DMS 273 (cell line): ENCODE results near the gene CIAPIN1.
A peak's percentile ranks its signal among the peaks of the same experiment; 100 is the strongest.

Experiments used
- DNase-seq: peaks from one replicate; lab custom pipeline; 2025; ENCODE audit not compliant: unreplicated experiment; lab: John Stamatoyannopoulos, UW

The CIAPIN1 gene

DNA sequence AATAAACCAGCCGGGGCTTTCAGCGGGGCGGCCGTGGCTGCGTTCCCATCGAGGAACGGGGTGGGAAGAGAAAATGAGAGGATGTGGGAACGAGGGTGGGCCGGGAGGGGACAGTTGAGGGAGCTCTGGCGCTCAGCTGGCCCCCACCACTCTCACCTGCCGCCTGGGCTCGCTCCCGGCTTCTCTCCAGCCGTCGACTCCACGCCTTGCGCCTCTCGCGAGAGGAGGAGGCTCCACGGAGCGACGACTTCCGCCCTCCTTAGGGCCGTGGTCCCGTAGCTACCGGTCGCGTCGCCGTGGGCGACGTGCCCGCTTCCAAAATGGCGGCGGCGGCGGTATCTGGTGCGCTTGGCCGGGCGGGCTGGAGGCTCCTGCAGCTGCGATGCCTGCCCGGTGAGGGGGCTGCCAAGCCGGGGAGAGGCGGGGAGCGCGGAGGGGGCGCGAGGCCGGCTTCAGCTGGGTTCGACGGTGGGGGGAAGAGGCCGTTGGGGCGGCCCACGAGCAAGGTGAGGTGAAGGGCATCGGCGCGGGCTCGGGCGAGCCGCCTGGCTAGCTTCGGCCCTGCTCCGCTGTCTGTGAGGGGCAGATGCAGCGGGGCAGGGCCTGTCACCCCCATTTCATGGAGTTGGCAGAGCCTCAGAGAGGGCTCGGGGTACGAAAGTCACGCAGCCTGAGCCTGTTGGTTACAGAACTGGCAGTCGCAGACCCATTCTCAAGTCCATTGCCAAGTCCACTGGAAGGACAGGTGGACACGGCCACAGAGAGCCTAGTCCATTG, at the start of gene CIAPIN1, which contains the start of gene COQ9:
CIAPIN1 (minus strand) TSS at position 200 of the 777 bp plus-strand sequence. CDS start 6,457 bp downstream, outside the sequence.
COQ9 (plus strand) TSS at position 294 of the 777 bp plus-strand sequence; CDS start at position 321, 27 bp downstream.
- peak; percentile 99 for DNase-seq

DNA sequence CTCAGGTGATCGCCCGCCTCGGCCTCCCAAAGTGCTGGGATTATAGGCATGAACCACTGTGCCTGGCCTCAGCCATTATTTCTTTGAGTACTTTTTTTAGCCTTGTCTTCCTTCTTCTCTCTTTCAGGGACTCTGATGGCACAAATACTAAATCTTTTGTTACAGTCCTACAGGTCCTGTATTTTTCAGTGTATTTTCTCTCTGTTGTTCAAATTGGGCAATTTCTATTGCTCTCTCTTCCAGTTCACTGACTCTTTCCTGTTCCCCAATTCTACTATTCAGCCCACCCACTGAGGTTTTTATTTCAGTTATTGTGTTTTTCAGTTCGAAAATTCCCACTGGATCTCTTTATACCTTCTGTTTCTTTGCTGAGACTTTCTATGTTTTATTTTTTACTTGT, 46.6 kb upstream of the CIAPIN1 start:
- DNase-seq = no peak

GRCh38 chr16:57489229-57489628, 42.0 kb upstream of the CIAPIN1 start:
- DNase-seq = no peak

DNA sequence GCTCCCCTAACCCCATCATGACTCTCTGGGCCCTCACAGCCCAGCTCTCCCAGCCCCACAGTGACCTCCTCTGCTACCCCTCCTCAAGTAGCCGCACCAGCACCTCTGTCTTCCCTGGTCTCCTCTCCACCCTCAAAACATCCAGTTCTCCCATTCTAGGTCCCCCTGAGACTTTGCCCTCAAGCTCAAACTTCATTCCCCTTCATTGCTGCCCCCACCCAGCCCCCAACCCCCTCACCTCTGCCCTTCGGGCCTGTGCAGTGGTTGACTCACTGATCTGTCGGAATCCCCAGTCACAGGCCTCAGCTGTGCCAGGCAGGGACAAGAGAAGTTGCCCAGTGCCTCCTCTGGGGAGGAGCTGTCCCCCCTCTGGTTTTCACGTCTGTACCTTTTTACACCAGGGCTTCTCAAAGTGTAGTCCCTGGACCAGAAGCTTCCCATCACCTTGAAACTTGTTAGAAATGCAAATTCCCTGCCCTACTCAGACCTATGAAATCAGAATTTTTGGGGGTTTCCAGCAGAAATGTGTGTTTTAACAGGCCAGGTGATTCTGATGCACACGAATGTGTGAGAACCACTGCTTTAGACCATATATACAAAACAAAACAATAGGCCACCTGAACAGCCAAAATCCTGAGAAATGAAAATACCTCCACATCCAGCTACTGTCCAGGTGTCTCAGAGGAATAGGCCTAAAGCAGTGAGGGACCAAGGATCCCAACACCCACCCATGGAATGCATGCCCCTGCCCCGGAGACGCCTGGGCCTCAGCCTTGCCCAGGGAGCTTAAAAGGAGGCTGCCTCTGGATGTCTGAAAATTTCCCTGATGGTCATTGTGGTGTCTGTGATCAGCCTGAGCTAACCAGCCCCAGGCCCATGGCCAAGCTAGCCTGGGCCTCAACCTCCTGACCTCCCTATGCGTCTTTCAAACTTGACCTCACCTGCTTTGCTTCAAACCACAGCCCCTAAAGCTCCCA, 40.0 kb upstream of the CIAPIN1 start:
- DNase-seq = no peak

DNA sequence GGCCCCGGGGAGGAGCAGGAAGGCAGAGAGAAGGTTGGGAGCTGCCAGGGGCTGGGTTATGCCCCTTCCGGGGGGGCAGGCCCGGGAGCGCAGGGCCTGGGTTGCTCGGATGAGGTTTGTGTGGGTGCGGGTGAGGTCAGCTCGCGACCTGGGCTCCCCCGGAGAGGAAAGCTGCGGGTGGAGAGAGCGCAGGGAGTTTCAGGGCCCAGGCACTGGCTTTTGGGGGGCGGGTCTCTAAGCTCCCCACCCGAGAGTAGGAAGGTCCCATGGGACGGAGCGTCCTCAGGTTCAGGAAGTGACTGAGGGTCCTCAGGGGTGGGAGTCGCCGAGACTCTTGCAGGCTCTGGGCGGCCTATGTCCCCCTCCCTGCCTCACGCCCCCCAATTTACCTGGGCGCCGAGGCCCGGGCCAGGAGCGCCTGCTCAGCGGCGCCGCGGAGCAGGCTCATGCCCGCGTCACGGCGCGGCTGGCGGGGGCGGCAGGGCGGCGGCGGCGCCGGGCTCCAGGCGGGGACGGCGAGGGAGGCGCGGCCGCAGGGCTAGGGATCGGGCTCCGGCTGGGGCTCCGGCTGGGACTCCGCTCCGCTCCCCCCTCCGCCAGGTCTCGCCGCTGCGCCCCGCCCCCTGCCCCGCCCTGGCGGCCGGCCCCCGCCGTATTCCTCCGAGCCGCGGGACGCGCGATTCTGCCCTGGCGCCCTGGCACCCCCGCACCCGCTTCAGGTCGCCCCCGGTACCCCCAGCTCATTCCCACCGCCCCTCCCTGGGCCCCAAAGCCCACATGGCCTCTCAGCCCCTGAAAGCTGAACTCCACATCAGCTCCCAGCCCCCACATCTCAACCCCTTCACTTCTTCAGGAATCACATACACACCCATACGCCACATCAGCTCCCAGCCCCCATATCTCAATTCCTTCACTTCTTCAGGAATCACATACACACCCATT, 39.0 kb upstream of the CIAPIN1 start, which contains the start of gene DOK4:
DOK4 (minus strand) TSS at position 578 of the 942 bp plus-strand sequence. CDS start 6,986 bp downstream, outside the sequence.
- DNase-seq = peak; percentile 93

- no peak for DNase-seq
Measured at GRCh38 chr16:57485091-57485915, 38.1 kb upstream of the CIAPIN1 start.

GRCh38 chr16:57484515-57485005, 37.4 kb upstream of the CIAPIN1 start:
- DNase-seq = no peak

GRCh38 chr16:57483725-57484514, 36.7 kb upstream of the CIAPIN1 start:
- DNase-seq = no peak

- DNase-seq = no peak
Measured at GRCh38 chr16:57482845-57483545, 35.8 kb upstream of the CIAPIN1 start.

DNA sequence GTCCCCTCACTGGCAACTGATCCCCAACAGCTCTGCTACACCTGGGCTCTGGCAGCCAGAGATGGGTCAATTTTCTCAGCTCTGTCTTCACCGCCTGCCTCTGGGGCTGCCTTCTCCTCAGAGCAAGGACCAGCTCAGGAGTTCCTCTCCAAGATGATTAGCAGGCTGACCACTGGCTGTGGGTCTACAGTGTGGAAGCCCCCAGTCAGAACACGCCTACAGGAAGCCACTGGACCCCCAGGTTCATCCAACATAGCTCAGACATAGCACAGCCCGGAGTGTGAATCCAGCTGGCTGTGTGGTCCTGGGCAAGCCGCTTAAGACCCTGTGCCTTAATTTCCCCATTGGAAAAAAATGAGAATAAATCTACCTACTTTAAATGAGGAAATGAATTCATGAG, 34.2 kb upstream of the CIAPIN1 start:
- DNase-seq = no peak

GRCh38 chr16:57480754-57481230, 33.6 kb upstream of the CIAPIN1 start:
- peak; percentile 84 for DNase-seq

DNA sequence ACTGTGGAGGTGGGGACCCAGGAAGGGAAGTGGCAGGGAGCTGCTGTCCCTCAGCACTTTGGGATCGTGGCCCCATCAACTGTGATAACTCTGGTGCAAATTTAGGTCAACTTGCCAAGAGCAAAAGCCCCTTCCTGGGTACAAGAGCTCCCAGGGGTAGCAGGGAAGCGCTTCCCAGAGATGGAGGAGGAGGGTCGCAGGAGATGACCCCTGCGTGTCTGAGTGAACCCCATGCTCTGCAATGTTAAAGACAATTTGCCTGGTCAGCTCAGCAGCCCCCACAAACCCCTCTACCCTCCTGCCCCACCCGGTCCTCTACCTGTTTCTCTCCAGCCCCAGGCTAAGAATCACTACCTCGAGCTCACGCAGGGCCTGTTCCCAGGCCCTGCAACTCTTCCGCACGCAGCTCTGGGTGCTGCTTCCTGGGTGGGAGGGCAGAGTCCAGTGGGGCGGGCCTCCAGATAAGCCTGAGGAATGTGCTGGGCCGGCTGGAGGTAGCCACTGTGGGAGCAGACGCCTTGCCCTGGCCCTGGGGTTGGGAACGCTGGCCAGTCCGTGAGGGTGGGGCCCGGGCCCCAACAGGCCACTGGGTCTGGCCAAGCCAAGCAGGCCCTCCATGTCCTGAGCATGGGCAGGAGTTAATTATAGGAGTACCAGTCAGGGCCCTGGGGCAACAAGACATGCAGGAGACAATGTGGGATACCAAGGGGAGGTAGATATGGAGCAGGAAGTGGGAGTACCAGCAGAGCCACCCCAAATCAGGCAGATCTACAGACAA, 33.0 kb upstream of the CIAPIN1 start:
- DNase-seq = no peak

GRCh38 chr16:57479205-57479975, 32.2 kb upstream of the CIAPIN1 start:
- DNase-seq = peak; percentile 64

DNA sequence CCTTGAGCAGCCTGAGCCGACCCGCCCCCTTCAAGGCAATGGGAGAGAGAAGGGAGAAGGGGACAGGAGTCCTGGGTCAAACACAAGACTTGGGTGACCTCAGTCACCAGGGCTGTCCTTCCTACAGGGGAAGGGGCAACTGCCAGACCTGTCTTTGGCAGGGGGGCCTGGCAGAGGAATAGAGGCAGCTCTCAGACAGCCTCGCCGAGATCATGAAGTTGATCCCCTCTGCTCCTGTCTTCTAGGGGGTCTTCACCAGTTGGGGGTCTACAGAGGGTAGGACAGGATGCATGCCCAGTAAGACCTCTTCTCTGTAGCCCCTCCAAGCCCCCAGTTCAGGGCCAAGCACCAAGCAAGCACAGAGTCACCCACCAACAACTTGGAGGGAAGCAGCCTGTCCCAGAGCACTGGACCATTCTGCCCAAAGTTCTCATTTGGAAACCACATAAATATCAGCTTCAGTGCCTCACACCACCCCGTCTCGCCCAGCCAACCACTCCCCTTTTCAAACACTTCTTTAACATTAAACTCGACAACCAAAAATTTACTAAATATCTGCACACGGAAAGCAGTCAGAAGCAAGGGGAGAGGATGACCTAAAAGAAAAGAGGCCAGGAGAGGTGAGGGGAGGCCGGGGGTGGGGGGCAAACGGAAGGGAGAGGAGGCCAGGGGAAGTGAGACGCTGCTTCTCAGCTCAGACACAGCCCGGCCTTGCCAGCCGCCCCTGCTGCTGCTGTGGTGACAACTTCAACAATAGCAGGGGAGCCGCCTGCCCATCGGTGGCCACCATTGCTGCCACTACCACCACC, 31.4 kb upstream of the CIAPIN1 start:
- no peak for DNase-seq

DNA sequence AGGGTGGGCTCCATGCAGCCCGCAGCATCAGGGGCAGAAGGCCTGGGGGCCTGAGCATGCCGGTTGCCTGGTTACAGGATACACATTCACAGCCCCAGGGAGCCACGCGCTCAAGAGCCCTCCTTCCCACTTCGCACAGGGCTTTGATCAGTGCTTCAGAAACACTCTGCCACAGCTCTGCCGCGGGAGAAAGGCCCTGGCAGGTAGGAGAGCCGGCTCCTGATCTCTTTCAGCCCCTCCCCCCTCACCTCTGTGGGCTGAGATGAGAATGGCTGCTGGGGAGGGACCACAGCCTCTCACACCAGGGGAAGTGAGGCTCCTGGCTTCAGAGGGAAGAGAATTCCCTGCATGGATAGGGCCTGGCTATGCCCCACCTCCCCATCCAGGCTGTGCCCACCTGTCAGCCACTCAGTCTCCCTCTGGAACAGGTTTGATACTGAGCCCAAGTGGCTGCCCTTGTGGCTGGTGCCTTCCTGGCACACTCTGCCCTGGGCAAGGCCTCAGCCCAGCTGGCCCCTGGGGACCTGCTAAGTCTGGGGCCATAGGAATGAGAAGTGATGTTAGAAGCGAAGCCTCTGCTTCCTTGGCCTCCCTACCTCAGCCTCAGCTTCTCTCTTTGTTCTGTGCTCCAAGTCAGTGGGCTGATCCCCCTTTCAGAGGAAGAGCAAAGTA, 30.5 kb upstream of the CIAPIN1 start:
- no peak for DNase-seq
